Suprapubic skin (tissue), 4 donors: ENCODE measurements around the gene MLH3.

Source experiments
- POLR2A ChIP-seq, 2 donors: fragments of 450-650 bp; IDR thresholded peaks; one replicate each; pipeline ENCODE4 v1.6.1; 2017; ENCODE audit warnings: antibody characterized with exemption in 2 of 2, mild to moderate bottlenecking in 2 of 2, moderate library complexity in 2 of 2
- POLR2AphosphoS5 ChIP-seq, 3 donors: sonication (generic); formaldehyde crosslinking; IDR thresholded peaks; one replicate each; pipeline ENCODE4 v1.6.1; 2017; ENCODE audit warnings: antibody characterized with exemption in 3 of 3
- TF ChIP-seq, protein P1 (sequence below), 2 donors: fragments of 200-600 bp in 1 of 2; fragments of 450-650 bp in 1 of 2; sonication (generic) in 1 of 2; IDR thresholded peaks; one replicate each; pipeline ENCODE4 v1.5.1; 2016 to 2019; ENCODE audit warnings: antibody characterized with exemption in 2 of 2, mild to moderate bottlenecking in 1 of 2, moderate library complexity in 1 of 2

- no peak for TF ChIP-seq POLR2A (IDR thresholded peaks at IDR 0.05)
- TF ChIP-seq, protein P1, sequence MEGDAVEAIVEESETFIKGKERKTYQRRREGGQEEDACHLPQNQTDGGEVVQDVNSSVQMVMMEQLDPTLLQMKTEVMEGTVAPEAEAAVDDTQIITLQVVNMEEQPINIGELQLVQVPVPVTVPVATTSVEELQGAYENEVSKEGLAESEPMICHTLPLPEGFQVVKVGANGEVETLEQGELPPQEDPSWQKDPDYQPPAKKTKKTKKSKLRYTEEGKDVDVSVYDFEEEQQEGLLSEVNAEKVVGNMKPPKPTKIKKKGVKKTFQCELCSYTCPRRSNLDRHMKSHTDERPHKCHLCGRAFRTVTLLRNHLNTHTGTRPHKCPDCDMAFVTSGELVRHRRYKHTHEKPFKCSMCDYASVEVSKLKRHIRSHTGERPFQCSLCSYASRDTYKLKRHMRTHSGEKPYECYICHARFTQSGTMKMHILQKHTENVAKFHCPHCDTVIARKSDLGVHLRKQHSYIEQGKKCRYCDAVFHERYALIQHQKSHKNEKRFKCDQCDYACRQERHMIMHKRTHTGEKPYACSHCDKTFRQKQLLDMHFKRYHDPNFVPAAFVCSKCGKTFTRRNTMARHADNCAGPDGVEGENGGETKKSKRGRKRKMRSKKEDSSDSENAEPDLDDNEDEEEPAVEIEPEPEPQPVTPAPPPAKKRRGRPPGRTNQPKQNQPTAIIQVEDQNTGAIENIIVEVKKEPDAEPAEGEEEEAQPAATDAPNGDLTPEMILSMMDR (IDR thresholded peaks at IDR 0.05) = no peak
- TF ChIP-seq POLR2AphosphoS5 (IDR thresholded peaks at IDR 0.05) = no peak
These were observed 26.5 kb upstream of the MLH3 start for GRCh38 chr14:75077794-75078193.
